ENCODE data around the gene BCL11B. TPM values are rescaled to one million over a fixed set of nuclear protein-coding genes. Genes with fewer than 3 reads are reported as not detected.

Gene BCL11B
- total and polyA plus RNA-seq, 11 donors = 0.04 to 2.1 (median 0.15) TPM; not detected in 3

- TF ChIP-seq, protein P1, sequence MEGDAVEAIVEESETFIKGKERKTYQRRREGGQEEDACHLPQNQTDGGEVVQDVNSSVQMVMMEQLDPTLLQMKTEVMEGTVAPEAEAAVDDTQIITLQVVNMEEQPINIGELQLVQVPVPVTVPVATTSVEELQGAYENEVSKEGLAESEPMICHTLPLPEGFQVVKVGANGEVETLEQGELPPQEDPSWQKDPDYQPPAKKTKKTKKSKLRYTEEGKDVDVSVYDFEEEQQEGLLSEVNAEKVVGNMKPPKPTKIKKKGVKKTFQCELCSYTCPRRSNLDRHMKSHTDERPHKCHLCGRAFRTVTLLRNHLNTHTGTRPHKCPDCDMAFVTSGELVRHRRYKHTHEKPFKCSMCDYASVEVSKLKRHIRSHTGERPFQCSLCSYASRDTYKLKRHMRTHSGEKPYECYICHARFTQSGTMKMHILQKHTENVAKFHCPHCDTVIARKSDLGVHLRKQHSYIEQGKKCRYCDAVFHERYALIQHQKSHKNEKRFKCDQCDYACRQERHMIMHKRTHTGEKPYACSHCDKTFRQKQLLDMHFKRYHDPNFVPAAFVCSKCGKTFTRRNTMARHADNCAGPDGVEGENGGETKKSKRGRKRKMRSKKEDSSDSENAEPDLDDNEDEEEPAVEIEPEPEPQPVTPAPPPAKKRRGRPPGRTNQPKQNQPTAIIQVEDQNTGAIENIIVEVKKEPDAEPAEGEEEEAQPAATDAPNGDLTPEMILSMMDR (IDR thresholded peaks at IDR 0.05) = no peak
- no peak for TF ChIP-seq POLR2A (IDR thresholded peaks at IDR 0.05)
- Histone ChIP-seq H3K27me3 (peaks cover 0 to 46% (median 0%) of the 10 kb centered on the region in 9 donors), H3K36me3 (no peaks in the 10 kb centered on the region), H3K4me3 (no peak overlapping the region), H3K4me1 (no peaks in the 10 kb centered on the region), H3K9me3 (no peaks in the 10 kb centered on the region), H3K27ac (peak overlapping the region in 1 of 12 donors; percentile 15)
- DNase-seq (no peak), ATAC-seq (no peak)
- WGBS, 4 donors = 76 to 91% (median 89%) methylated on average over 3 of the region's 3 CpGs
- intact Hi-C loops (cut with DNase I) = no loop called here
Observed at GRCh38 chr14:99224948-99225347, 47.0 kb downstream of the BCL11B start.

DNA sequence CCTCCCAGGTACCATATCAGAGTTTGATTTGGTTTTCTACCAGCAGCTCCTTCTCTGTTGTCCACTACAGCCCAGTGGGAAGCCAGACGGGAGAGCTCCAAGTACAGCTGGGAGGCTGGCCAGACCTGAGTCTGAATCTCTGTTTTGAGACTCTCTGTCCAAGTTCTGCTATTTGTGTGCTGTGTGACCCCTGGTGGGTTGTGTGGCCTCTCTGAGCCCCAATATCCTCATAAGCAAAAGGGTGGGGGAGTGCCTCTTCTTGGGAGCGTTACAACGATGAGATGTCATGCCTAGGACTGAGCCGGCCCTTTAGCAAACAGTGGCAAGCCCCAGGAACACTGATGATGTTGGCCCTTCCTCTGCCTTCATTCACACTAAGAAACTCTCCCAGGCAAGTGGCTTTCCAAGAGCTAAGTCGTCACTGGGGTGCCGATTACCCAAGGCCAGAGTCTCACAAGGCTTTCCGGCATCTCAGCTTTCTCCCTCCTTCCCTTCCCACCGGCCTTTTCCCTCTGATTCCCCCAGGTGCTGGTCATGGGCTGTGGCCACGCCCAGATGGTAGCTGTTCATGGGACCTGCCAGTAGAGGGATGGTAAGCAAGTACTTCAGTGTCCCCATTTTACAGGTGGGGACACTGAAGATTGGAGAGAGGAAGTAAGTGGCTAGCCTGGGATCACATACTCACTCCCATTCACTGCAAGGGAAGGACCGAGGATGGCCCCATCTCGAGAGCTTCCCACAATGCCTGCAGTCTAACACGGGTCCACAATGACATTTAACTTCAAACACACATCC is 47.7 kb downstream of the BCL11B start:
- TF ChIP-seq, protein P1 (IDR thresholded peaks at IDR 0.05) = no peak
- no peak for TF ChIP-seq POLR2A (IDR thresholded peaks at IDR 0.05)
- ATAC-seq = no peak
- peaks cover 0 to 40% (median 0%) of the 10 kb centered on the region in 9 donors for H3K27me3 ChIP-seq
- no peaks in the 10 kb centered on the region for H3K36me3 ChIP-seq
- no peaks in the 10 kb centered on the region for H3K4me1 ChIP-seq
- intact Hi-C loops (cut with DNase I) = no loop called here
- no peak overlapping the region for H3K4me3 ChIP-seq
- H3K27ac ChIP-seq = peak overlapping the region in 1 of 12 donors; percentile 15
- no peaks in the 10 kb centered on the region for H3K9me3 ChIP-seq
- DNase-seq = no peak
- WGBS, 4 donors = 61 to 71% (median 66%) methylated on average over 12 of the region's 12 CpGs

DNA sequence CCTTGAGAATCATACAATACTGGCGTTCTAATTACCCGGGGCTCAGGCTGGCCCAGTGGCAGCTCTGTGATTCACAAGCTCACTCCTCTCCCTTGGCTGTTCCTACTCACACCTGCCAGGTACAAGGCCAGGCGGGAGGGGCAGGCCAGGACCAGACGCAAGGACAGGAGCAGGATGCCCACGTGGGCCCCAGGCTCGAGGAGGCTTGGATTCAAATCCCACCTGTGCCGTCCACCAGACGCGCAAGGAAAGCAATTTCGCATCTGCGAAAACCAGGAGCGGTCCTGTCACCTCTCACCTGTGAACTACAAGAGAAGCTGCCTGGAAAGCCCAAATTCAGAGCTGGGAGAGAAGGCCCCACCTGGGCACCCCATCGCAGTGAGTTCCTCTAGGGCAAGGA is 50.6 kb downstream of the BCL11B start:
- Histone ChIP-seq H3K4me3 (no peak overlapping the region), H3K4me1 (no peaks in the 10 kb centered on the region), H3K27ac (no peak overlapping the region), H3K36me3 (no peaks in the 10 kb centered on the region), H3K27me3 (peaks cover 0 to 31% (median 0%) of the 10 kb centered on the region in 9 donors), H3K9me3 (no peaks in the 10 kb centered on the region)
- DNase-seq (no peak), ATAC-seq (no peak)
- TF ChIP-seq, protein P1 (IDR thresholded peaks at IDR 0.05) = no peak
- intact Hi-C loops (cut with DNase I) = no loop called here
- 86 to 92% (median 90%) methylated on average over 11 to 13 of the region's 13 CpGs for WGBS, 4 donors

DNA sequence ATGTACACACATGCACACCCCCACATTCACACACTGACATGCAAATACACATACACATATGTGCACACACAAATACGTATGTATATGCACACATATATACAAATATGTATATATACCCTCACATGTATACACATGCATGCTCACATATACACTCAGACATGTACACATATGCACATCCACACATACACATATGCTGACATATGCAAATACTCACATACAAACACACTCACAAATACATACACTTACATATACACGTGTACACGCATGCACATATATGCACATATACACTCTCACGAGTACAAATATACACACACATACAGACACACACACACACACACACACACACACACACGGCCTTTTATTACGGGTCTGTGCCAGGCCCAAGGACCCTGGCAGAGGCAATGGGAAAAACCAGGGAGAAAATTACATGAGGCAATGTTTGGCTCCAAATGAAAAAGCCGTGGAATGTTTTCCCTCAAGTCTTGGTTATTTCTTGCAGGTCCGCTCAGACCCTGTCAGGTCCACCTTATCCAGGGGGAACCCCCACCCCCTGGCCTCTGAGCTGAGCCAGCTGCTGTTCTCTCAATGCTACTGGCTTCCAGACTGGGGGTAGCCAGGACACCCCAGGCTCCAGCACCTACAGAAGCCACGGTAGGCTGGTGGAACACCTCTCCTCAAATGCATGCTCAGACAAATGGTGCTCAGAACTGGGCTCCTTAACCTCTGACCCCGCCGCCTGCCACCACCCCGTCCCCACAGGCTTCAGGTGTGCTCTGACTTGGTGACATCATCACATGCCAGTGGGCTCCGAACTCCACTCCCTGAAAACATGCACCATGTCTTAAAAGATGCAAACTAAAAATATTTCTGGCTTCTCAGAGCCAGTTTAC is 54.7 kb downstream of the BCL11B start:
- WGBS, 4 donors = 79 to 85% (median 83%) methylated on average over 13 of the region's 13 CpGs
- no peak for TF ChIP-seq POLR2A (IDR thresholded peaks at IDR 0.05)
- TF ChIP-seq, protein P1 (IDR thresholded peaks at IDR 0.05) = no peak
- Histone ChIP-seq H3K27ac (no peak overlapping the region), H3K36me3 (no peaks in the 10 kb centered on the region), H3K9me3 (no peaks in the 10 kb centered on the region), H3K4me3 (no peak overlapping the region), H3K4me1 (peaks cover 0 to 9% (median 0%) of the 10 kb centered on the region in 12 donors), H3K27me3 (peaks cover 0 to 16% (median 0%) of the 10 kb centered on the region in 9 donors)
- ATAC-seq = no peak
- DNase-seq = no peak
- intact Hi-C loops (cut with DNase I) = no loop called here
